Ammon's horn (tissue), 1 donor: ENCODE data around the gene PTPRK.
A peak's percentile ranks its signal among the peaks of the same experiment; 100 is the strongest.
"Not testable (repeated sequence)": the region's sequence is repeated elsewhere in the genome, so short reads cannot be mapped to it uniquely, and the experiment has no call there.

Source experiments
- DNase-seq: peaks from one replicate; pipeline ENCODE4 v3.0.0-alpha.2; 2016; ENCODE audit warnings: low spot score

Gene PTPRK

DNA sequence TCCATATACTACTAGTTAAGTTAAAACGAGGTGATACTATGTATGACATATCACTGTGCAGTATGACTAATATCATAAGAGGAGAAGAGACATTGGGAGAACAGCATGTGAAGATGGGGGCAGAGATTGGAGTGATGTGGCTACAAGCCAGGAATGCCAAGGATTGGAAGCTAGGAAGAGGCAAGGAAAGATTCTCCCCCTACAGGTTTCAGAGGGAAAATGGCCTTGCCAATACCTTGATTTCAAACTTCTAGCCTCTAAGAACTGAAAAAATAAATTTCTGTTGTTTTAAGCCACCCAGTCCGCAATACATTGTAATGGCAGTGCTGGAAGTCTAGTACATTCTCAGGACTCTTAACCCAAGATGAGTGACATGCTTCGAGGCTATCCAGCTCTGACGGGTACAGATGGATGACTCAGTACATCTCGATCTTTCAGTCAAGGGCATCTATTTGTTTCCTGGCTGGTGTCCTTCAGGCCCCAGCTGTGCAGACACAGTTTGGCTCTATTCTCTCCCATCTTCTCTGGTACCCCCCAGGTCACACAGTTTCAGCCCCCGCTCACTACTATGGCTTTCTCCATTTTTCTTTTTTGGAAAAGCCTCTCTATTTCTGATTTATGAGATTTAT, 564.0 kb downstream of the PTPRK start:
- DNase-seq = no peak

DNA sequence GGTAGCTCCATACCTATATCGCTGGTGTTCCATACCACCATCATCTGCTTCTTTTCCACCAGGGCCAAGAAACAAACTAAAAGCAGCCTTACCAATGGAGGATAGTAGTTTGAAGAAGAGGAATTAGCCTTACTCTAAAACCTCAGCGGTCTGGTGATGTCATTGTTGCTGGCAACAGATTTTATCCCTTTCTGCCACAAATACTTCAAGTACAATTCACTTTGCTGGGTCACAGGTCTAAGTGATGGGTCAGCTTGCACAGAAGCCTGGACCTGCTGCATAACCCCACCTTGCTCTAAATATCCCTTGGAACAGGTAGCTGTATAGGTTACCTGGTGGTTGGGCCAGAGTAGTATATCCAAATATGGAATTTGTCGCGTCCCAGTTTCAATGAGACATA, 566.3 kb downstream of the PTPRK start:
- no peak for DNase-seq

DNA sequence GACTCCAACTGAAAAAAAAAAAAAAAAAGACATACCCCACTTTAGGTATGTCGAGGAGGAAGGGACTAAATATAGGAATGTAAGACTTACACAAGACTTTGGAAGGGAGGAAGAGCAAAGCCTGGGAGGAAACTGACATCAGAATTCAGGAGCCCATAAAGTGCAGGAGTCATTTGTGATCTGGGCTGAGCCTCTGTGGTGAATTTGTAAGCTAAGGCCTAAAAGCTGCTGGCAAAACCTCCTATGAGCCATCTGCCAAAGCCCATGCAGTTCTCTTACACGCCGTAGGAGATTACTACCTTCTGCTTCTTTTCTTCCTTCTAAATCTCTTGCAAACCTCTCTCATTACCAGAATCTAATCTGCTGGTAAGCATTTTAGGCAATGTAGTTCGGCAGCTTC, 567.6 kb downstream of the PTPRK start:
- peak; percentile 33 for DNase-seq

DNA sequence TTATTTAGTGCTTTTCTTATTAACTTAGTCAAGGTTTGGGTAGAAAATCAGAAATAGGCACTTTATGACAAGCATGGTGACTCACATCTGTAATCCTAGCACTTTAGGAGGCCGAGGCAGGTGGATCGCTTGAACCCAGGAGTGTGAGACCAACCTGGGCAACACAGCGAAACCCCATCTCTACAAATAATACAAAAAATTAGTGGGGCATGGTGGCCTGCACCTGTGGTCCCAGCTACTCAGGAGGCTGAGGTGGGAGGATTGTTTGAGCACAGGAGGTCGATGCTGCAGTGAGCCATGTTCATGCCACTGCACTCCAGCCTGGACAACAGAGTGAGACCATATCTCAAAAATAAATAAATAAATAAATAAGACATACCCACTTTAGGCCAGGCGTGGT, 568.2 kb downstream of the PTPRK start:
- no peak for DNase-seq

DNA sequence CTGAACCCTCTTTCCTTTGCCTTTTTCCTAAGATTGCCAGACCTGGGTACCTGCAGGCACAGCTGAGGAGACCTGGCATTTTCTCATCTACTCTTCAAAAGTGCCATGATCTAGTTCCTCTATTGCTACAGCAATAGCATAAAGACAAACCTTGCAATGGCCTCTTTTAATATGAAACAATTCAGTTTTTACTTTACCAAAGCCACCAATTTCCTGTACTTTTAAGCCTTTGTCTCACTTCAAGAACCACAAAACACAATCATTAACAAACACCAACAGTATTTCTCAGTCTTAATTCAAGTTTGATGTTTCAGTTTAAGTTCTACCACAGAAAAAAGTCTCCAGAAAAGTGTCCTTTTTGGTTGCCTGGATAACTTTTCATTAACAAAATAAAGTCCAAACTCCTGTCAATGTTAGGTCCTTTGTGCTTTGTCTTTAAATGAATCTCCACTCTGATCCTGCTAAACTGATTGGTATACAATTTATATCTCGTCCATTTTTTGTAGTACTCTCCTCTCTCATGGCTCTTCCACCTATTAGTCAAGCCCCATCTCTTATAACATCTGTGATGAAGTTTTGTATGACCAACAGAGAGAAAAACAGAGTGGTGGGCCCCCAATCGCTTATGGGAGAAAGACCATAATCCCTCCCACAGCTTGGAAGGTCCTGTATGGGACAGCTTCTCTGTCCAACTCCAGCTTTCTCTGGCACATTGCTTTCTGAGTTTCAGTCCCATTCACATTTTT, 569.1 kb downstream of the PTPRK start:
- no peak for DNase-seq

DNA sequence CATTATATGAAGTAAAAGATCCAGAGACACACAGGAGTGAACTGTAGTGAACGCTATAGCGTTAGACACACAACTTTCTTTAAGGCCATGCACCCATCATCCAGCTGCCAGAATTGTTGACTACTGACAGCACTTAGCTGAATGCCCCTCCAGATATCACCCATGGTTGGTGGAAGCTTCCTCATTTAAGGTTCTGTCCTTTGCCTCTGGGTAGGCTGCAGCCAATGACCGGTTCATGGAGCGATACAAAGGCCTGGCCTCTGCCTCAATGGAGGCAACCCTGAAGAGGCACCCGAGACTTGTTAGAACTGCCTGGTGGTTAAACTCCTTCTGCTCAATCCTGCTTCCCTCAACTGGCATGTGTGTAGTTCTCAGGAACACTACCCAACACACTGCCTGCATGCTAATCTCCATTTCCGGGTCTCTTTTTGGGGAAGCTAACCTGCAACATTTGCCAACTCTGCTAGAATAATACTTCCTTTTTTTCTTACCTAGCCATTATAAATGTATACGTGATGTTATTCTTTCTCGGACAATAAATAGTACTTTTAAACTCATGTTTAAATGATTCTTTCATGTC, 569.7 kb downstream of the PTPRK start:
- DNase-seq = no peak

DNA sequence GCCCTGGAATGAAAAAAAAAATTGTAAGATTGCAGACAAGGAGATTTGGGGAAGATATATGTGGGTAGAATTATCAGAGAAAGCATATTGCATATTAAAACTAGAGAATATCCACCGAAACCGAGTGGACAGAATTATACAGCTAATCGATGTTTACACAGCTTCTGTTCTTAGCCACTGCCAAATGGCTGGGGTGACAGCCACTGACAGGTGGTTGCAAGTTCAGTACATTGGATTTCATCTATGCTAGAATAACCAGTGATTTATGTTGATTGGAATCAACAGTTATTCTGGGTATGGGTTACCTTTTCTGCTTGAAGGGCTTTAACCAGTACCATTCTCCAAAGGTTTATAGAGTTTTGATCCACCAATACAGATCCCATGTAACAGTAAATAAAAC, 571.1 kb downstream of the PTPRK start:
- no peak for DNase-seq

DNA sequence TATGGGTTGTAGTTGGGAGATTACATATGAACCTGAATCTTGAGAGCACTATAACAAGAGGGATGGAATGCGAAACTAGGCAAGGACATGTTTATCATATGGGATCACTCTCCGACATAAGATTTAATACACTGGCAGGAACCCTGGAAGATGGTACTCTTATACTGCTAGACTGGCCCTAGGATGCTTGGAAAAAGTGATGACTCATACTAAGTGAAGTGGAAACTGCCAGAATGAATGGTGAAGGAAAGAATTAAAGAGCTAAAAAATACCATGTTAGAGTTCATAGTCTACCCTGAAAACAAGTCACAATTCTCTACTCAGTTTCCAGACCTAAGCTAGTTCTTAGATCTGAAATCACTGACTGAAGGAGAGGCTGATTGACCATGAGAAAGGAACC, 574.0 kb downstream of the PTPRK start:
- DNase-seq = no peak

DNA sequence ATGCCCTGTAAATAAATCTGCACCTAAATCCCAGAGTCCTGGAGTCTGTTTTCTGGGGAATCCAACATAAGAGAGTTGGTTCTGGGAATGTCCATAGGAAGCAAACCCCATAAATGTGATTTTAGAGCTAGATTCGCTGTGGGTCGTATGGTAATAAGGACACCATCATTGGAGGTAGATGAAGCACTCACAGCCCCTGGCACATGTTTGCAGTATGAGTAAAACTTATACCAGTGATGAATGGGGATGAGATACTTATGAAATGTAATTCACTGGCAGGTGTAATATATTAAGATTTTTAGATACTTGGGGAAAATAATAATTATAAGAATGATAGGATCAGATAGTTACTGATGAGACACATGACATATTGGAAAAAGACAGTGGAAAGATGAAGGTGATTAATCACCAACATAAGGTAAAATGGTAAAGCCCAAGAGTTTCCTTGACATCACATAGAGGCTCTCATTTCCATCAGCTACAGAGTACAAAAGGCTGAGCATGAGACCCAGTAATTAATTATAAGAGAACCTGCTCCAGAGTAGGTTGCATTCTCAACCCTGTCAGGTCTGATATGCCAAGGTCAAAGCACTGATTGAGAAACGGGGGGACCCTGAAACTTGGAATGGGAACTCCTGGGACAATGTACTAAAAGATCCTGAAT, 574.8 kb downstream of the PTPRK start:
- DNase-seq = no peak

DNA sequence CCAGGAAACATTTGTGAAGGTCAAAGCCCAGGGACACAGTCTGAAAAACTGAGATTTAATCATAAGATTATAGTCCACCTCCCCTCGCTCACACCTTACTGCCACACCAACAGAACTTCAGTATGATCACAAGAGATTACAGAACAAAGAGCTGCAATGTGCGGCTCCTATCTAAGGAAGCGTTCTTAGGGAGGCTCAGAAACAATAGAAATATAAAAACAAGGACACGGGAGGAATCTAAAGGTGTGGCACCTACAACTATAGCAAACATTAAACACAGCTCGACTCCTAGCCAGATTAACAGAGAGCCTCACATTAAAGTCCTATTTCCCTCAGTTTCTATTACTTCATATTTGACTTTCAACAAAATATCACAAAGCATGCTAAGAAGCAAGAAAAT, 579.2 kb downstream of the PTPRK start:
- no peak for DNase-seq

DNA sequence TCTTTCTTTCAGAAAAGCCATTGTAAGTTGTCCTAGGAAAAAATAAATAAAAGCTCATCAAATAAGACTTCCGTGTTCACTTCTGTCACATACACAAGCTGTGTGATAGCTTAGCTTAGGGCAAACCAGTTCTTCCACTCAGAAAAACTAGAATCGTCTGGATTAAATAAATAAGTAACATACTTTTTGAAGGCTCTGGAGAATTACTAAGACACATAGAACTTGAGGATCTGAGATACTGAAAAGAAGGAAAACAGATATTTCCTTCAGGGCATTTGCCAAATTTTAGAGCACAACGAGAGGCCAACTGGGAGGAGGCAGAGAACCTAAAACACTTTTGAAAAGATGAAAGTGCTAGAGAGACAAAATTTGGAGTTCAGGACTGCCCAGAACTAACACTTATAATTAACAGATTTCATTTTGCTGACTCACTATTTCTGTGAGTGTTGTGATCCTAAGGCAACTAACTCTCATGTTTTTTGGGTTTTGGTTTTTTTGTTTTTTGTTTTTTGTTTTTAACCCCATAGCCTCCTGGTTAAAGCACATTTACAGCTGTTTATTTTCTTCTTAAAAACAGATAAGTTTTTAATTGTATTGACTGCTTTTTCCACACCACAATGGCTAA, 580.8 kb downstream of the PTPRK start:
- DNase-seq = no peak

DNA sequence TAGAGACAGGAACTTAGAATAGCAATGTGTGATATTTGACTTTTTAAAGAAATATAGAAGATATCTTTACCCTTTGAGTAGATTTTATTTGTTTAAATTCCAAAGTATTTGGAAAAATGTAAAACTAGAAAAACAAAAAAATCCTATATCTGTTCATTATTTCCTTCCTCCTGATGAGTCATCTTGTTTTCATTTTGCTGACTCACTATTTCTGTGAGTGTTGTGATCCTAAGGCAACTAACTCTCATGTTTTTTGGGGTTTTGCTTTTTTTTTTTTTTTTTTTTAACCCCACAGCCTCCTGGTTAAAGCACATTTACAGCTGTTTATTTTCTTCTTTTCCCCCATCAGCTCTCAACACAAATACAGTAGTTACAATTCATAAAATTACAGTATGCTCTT, 581.7 kb downstream of the PTPRK start:
- DNase-seq = no peak

DNA sequence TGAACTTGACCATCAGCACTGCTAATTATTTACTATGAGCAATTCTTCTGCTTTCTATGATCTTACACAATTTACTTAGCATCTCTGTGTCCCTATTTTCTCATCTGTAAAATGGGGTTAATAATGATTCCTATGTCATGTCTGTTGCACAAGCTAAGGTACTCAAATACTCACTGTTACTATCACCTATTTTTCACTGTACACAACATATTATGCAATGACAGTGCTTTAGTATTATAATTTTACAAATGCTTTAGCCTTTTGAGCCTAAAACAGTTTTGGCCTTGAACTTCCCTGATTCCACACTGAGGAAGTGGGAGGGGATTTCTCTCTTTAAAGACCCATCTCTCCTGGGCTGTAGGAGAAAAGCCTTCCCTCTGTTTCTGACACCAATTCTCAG, 582.7 kb downstream of the PTPRK start:
- no peak for DNase-seq

DNA sequence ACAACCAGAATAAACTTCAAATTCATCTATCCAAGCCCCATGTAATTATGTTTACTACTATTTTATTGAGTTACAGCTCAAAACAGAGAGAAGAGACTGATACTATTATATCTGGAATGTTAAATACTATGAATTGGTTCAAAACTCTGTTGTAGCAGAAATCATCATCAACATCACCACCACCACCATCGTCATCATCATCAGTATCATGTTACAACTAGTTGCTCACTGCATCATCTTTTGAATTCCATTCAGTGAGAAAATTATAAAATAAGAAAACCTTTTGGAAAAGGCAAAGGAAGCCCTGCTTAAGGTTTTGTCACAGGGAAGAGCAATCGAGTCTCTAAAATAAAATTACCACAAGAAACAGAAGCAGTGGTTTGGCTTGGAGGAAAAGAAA, 583.3 kb downstream of the PTPRK start:
- no peak for DNase-seq

DNA sequence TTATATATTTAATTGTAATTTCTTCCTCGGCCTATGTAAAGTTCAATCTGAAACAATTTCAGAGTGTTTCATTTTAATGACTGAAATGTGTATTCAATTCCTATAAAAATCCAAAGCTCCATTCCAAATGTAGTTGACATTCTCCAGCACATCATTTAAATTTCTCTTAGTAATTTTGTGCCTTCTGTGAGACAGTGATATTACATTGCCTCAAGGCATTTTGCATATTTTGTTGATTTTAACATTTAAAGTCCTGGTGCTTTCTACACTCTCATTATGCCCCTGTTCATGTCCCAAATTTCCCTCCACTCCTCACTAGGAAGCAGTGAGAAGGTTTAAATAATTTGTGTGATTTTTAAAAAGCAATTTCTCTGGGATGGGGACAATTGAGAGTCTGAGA, 585.4 kb downstream of the PTPRK start:
- no peak for DNase-seq

DNA sequence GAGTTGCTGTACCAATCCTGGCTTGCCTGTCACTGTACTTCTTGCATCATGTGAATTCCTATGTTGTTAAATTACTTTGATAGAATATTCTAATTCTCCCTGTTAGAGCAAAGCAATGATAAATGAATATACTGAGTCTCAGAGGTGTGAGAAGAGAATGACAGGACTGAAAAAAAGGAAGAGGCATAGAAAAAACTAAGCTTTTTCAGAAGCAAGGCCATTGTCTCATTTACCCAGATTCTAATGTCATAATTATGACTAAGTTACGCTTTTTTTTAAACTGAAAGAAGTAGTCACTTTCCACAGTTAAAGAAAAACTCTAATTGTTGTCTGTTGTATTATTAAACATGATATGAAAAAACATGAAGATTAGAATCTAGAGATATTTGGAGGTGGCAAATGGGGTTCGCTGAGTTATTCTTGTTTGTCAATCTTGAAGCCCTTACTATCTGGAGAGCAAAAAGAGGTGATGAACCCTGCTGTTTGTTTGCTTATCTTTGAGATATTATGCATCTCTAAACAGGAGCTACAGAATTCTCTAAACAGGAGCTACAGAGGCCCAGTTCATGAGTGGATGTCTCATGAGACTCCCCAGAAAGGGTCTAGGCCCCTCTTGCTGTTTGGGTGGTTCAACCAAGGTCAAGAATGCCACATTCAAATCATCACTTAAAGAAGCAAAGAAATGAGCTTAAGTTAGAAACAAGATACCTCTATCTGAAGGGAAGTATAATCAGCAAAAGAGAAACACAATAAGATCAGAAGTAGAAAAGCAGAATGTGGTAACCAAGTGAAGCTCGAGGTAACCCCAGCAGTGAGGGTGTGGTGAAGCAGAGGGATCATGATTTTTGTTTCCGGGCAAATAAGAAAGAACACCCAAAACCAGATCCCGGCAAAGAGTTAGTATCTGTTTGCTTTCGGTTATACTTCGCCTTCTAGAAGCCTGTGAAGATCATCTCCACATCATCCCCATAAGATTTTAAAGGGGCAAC, 586.3 kb downstream of the PTPRK start:
- no peak for DNase-seq

DNA sequence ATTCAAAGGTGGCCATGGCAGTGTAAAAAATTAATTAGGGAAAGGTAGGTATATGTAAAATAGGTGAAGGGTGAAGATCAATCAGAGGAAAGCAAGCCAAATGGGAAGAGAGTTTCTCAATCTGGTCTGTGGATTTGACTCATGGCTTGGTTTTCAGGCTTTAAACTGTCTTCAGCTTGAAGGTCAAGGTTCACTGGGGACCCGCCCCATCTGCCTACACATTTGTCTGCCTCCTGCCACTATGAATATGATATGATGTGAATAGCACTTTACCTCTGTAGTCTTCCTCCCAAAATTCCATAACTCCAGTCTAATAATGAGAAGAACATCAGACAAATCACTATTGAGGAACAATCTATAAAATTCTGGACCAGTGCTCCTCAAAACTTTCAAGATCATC, 587.3 kb downstream of the PTPRK start:
- no peak for DNase-seq

DNA sequence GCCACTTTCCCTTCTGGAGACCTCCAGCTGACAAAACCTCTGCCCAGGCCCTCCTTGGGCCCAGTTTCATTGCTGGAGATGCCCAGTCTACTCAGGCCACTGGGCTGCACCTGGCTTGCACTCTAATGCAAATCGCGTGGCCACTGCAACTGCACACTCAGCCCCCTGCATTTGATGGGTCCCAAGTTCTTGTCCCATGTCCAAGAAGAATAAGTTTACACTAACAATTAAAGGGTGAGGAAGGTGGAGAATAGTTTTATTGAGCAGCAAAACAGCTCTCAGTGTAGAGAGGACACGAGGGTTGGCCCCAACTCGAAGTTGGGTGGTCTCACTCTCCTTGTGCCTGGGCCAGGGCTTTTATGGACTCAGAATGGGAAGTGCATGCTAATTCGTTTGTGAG, 587.7 kb downstream of the PTPRK start:
- DNase-seq = no peak

DNA sequence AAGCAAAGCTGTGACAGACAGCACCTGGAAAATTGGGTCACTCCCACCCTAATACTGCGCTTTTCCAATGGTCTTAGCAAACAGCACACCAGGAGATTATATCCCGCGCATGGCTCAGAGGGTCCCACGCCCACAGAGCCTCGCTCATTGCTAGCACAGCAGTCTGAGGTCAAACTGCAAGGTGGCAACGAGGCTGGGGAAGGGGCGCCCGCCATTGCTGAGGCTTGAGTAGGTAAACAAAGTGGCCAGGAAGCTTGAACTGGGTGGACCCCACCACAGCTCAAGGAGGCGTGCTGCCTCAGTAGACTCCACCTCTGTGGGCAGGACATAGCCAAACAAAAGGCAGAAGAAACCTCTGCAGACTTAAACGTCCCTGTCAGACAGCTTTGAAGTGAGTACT, 594.0 kb downstream of the PTPRK start:
- not testable (repeated sequence) for DNase-seq

DNA sequence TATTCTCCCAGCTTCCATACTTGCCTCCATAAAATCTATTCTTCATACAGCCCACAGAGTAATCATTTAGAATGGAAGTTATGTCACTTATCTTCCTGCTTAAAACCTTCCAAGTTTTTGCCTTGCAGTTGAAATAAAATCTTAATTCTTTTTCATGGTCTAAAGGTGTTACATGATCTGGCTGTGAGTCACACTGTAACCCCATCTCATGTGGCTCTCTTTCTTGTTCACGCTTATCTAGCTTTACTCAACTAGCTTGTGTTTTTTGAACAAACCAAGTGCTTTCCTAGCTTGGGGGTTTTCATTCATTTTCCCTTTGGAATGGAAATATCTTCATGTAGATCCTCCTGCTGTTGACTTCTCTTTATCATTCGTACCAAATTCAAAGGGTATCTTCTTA, 596.0 kb downstream of the PTPRK start:
- no peak for DNase-seq

DNA sequence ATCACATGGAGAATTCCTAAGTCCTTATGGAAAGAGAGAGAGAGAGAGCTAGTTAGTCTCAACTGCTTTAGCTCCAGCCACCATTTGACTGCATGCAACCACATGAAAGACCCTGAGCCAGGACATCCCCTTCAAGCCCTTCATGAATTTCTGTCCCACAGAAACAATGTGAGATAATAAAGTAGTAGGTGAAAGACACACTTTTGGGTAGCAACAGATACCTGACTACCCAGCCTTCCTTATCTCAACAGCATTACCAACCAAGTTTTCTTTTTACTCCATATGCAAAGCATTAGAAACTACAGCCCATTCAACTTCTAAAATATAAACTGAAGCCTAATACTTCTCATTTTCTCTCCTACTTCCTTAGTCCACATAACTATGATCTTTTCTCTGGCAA, 596.4 kb downstream of the PTPRK start:
- no peak for DNase-seq
